ENCODE results near the gene SORCS2.

The SORCS2 gene

GRCh38 chr4:7391637-7392437, 199.5 kb downstream of the SORCS2 start:
- no peak for DNase-seq (ENCODE audit: low read depth, low spot score)

- no peak for DNase-seq (ENCODE audit: low read depth, low spot score)
Measured at GRCh38 chr4:7392438-7393421, 200.4 kb downstream of the SORCS2 start.

GRCh38 chr4:7393601-7394575, 201.6 kb downstream of the SORCS2 start:
- DNase-seq (ENCODE audit: low read depth, low spot score), result no peak

GRCh38 chr4:7394681-7395451, 202.5 kb downstream of the SORCS2 start:
- DNase-seq (ENCODE audit: low read depth, low spot score), result no peak

- no peak for DNase-seq (ENCODE audit: low read depth, low spot score)
Measured at GRCh38 chr4:7395645-7396044, 203.3 kb downstream of the SORCS2 start.

GRCh38 chr4:7396186-7396910, 204.0 kb downstream of the SORCS2 start:
- DNase-seq (ENCODE audit: low read depth, low spot score), result no peak

GRCh38 chr4:7397206-7398103, 205.1 kb downstream of the SORCS2 start:
- DNase-seq (ENCODE audit: low read depth, low spot score), result no peak

GRCh38 chr4:7398104-7398423, 205.7 kb downstream of the SORCS2 start:
- DNase-seq (ENCODE audit: low read depth, low spot score), result no peak

GRCh38 chr4:7398788-7399439, 206.6 kb downstream of the SORCS2 start:
- DNase-seq (ENCODE audit: low read depth, low spot score), result no peak

- DNase-seq (ENCODE audit: low read depth, low spot score), result no peak
Measured at GRCh38 chr4:7399440-7400234, 207.3 kb downstream of the SORCS2 start.

- no peak for DNase-seq (ENCODE audit: low read depth, low spot score)
Measured at GRCh38 chr4:7400671-7401298, 208.4 kb downstream of the SORCS2 start.

- DNase-seq (ENCODE audit: low read depth, low spot score), result no peak
Measured at GRCh38 chr4:7402526-7402925, 210.2 kb downstream of the SORCS2 start.

- DNase-seq (ENCODE audit: low read depth, low spot score), result no peak
Measured at GRCh38 chr4:7403001-7403400, 210.7 kb downstream of the SORCS2 start.

- no peak for DNase-seq (ENCODE audit: low read depth, low spot score)
Measured at GRCh38 chr4:7408166-7408565, 215.8 kb downstream of the SORCS2 start.

- DNase-seq (ENCODE audit: low read depth, low spot score), result no peak
Measured at GRCh38 chr4:7410446-7410845, 218.1 kb downstream of the SORCS2 start.

GRCh38 chr4:7411491-7411890, 219.2 kb downstream of the SORCS2 start:
- DNase-seq (ENCODE audit: low read depth, low spot score), result no peak

GRCh38 chr4:7411896-7412553, 219.7 kb downstream of the SORCS2 start:
- no peak for DNase-seq (ENCODE audit: low read depth, low spot score)

All from smooth muscle cell of the brain vasculature (primary cell).